GM20431 (cell line): ENCODE measurements around the gene ANXA6.
"Not testable (repeated sequence)": the region's sequence is repeated elsewhere in the genome, so short reads cannot be mapped to it uniquely, and the experiment has no call there.

Experiments used
- in situ Hi-C: fragments of 300-500 bp; cut with MseI, MboI; formaldehyde crosslinking; loops from one replicate; pipeline ENCODE4 v1.15.0; 2020; ENCODE audit warnings: low sequenced_read_pairs; ENCODE audit not compliant: unreplicated experiment

Gene ANXA6

GRCh38 chr5:151181818-151182523 lies 24.4 kb upstream of the ANXA6 start:
- in situ Hi-C loops: no loop called here

GRCh38 chr5:151180291-151180690 lies 22.7 kb upstream of the ANXA6 start:
- in situ Hi-C loops: no loop called here

- in situ Hi-C loops: no loop called here
Observed at GRCh38 chr5:151179489-151179840, 21.9 kb upstream of the ANXA6 start.

GRCh38 chr5:151178777-151179488 lies 21.4 kb upstream of the ANXA6 start:
- in situ Hi-C loops: no loop called here

GRCh38 chr5:151178372-151178771 lies 20.8 kb upstream of the ANXA6 start:
- in situ Hi-C loops: no loop called here

- in situ Hi-C loops: not testable (repeated sequence)
Observed at GRCh38 chr5:151176268-151176667, 18.7 kb upstream of the ANXA6 start.

GRCh38 chr5:151174612-151175101 lies 17.1 kb upstream of the ANXA6 start:
- in situ Hi-C loops: no loop called here

GRCh38 chr5:151173711-151174611 lies 16.4 kb upstream of the ANXA6 start:
- in situ Hi-C loops: no loop called here

- in situ Hi-C loops: no loop called here
Observed at GRCh38 chr5:151171529-151171928, 13.9 kb upstream of the ANXA6 start.

- in situ Hi-C loops: no loop called here
Observed at GRCh38 chr5:151168602-151169344, 11.2 kb upstream of the ANXA6 start.

GRCh38 chr5:151167022-151167421 lies 9.4 kb upstream of the ANXA6 start:
- in situ Hi-C loops: no loop called here

GRCh38 chr5:151164687-151165392 lies 7.3 kb upstream of the ANXA6 start:
- in situ Hi-C loops: no loop called here

- in situ Hi-C loops: no loop called here
Observed at GRCh38 chr5:151162776-151163175, 5.2 kb upstream of the ANXA6 start.

GRCh38 chr5:151159649-151160373 lies 2.2 kb upstream of the ANXA6 start:
- in situ Hi-C loops: no loop called here

- in situ Hi-C loops: no loop called here
Observed at GRCh38 chr5:151158287-151158661, 695 bp upstream of the ANXA6 start.

GRCh38 chr5:151156507-151157420 lies 815 bp downstream of the ANXA6 start:
- in situ Hi-C loops: no loop called here

GRCh38 chr5:151155775-151156506 lies 1.6 kb downstream of the ANXA6 start:
- in situ Hi-C loops: no loop called here
